ENCODE measurements around the gene CNMD.

CNMD gene

GRCh38 chr13:52677823-52678222 is 61.8 kb downstream of the CNMD start:
- no peak for DNase-seq

GRCh38 chr13:52673465-52673864 is 66.2 kb downstream of the CNMD start:
- no peak for DNase-seq

- DNase-seq: no peak
These were observed 68.9 kb downstream of the CNMD start for GRCh38 chr13:52670726-52671125.

- DNase-seq: no peak
These were observed 69.9 kb downstream of the CNMD start for GRCh38 chr13:52669677-52670076.

- peak; percentile 25 for DNase-seq
These were observed 74.3 kb downstream of the CNMD start for GRCh38 chr13:52665325-52665724.

GRCh38 chr13:52664272-52664671 is 75.3 kb downstream of the CNMD start:
- no peak for DNase-seq

GRCh38 chr13:52659340-52659739 is 80.3 kb downstream of the CNMD start:
- no peak for DNase-seq
